ACC112 (cell line): ENCODE results near the gene PBX1.

ENCODE experiments used
- H2AFZ ChIP-seq: fragments of 200-600 bp; sonication (generic); one replicate; pipeline ENCODE4 v1.6.0; 2017; ENCODE audit warnings: antibody characterized with exemption, low read length; ENCODE audit not compliant: unreplicated experiment
- H3K27ac ChIP-seq: fragments of 200-600 bp; sonication (generic); 2 replicates; pipeline ENCODE4 v1.5.1; 2014; ENCODE audit warnings: low read depth, mild to moderate bottlenecking, antibody characterized with exemption, low read length, moderate library complexity
- H3K27me3 ChIP-seq: fragments of 200-600 bp; sonication (generic); 2 replicates; pipeline ENCODE4 v1.6.1; 2014; ENCODE audit warnings: mild to moderate bottlenecking, antibody characterized with exemption, low read length, moderate library complexity, mixed read lengths; ENCODE audit not compliant: insufficient read depth
- H3K36me3 ChIP-seq: fragments of 200-600 bp; sonication (generic); 2 replicates; pipeline ENCODE4 v1.6.1; 2016; ENCODE audit warnings: mild to moderate bottlenecking, antibody characterized with exemption, low read length, moderate library complexity, mixed read lengths; ENCODE audit not compliant: insufficient read depth
- H3K4me1 ChIP-seq: fragments of 200-600 bp; sonication (generic); one replicate; pipeline ENCODE4 v1.6.1; 2016; ENCODE audit warnings: low read length, mixed read lengths; ENCODE audit not compliant: insufficient read depth, unreplicated experiment, control insufficient read depth
- H3K4me3 ChIP-seq: fragments of 200-600 bp; sonication (generic); 2 replicates; pipeline ENCODE4 v1.5.1; 2014; ENCODE audit warnings: mild to moderate bottlenecking, low read depth, low read length
- H3K79me2 ChIP-seq: fragments of 200-600 bp; sonication (generic); one replicate; pipeline ENCODE4 v1.6.0; 2016; ENCODE audit warnings: low read length; ENCODE audit not compliant: control insufficient read depth, unreplicated experiment, insufficient read depth

PBX1 gene

GRCh38 chr1:164796916-164797315, 237.9 kb downstream of the PBX1 start:
- H3K4me3 ChIP-seq: no peak overlapping the region

GRCh38 chr1:164801246-164801731, 242.3 kb downstream of the PBX1 start:
- Histone ChIP-seq H3K79me2 (no peaks in the 10 kb centered on the region), H3K36me3 (peaks cover 4% of the 10 kb centered on the region; the same call in 1 of the 2 replicates), H3K4me1 (peaks cover 8% of the 10 kb centered on the region), H3K4me3 (no peak overlapping the region), H3K27ac (no peak overlapping the region), H3K27me3 (no peaks in the 10 kb centered on the region), H2AFZ (no peak overlapping the region)

More at GRCh38 chr1:164796916-164797315, 237.9 kb downstream of the PBX1 start:
- Histone ChIP-seq H3K27me3 (no peaks in the 10 kb centered on the region), H3K79me2 (no peaks in the 10 kb centered on the region), H3K36me3 (peaks cover 4% of the 10 kb centered on the region; the same call in 1 of the 2 replicates), H3K4me1 (peaks cover 11% of the 10 kb centered on the region), H3K27ac (no peak overlapping the region), H2AFZ (no peak overlapping the region)

- Histone ChIP-seq H3K4me1 (peaks cover 8% of the 10 kb centered on the region), H3K79me2 (no peaks in the 10 kb centered on the region), H3K36me3 (peaks cover 4% of the 10 kb centered on the region; the same call in 1 of the 2 replicates), H2AFZ (no peak overlapping the region), H3K27me3 (no peaks in the 10 kb centered on the region), H3K27ac (no peak overlapping the region), H3K4me3 (no peak overlapping the region)
These were observed 243.0 kb downstream of the PBX1 start for GRCh38 chr1:164801791-164802502.

GRCh38 chr1:164802529-164803282, 243.7 kb downstream of the PBX1 start:
- H3K79me2 ChIP-seq: no peaks in the 10 kb centered on the region
- H3K27me3 ChIP-seq: no peaks in the 10 kb centered on the region
- no peak overlapping the region for H3K27ac ChIP-seq
- H2AFZ ChIP-seq: no peak overlapping the region
- peaks cover 4% of the 10 kb centered on the region; the same call in 1 of the 2 replicates for H3K36me3 ChIP-seq
- no peak overlapping the region for H3K4me3 ChIP-seq
- H3K4me1 ChIP-seq: peaks cover 8% of the 10 kb centered on the region

- no peak overlapping the region for H3K4me3 ChIP-seq
- no peaks in the 10 kb centered on the region for H3K27me3 ChIP-seq
- H2AFZ ChIP-seq: no peak overlapping the region
- no peak overlapping the region for H3K27ac ChIP-seq
- peaks cover 10% of the 10 kb centered on the region for H3K36me3 ChIP-seq
- H3K79me2 ChIP-seq: no peaks in the 10 kb centered on the region
- H3K4me1 ChIP-seq: peaks cover 8% of the 10 kb centered on the region
These were observed 244.4 kb downstream of the PBX1 start for GRCh38 chr1:164803366-164803765.

GRCh38 chr1:164804366-164804765, 245.4 kb downstream of the PBX1 start:
- Histone ChIP-seq H2AFZ (no peak overlapping the region), H3K79me2 (no peaks in the 10 kb centered on the region), H3K4me1 (peaks cover 8% of the 10 kb centered on the region), H3K36me3 (peaks cover 12% of the 10 kb centered on the region), H3K27ac (no peak overlapping the region), H3K4me3 (no peak overlapping the region), H3K27me3 (no peaks in the 10 kb centered on the region)

GRCh38 chr1:164805399-164805798, 246.4 kb downstream of the PBX1 start:
- Histone ChIP-seq H2AFZ (no peak overlapping the region), H3K4me3 (no peak overlapping the region), H3K36me3 (peaks cover 8% of the 10 kb centered on the region), H3K4me1 (peaks cover 8% of the 10 kb centered on the region), H3K27ac (no peak overlapping the region), H3K27me3 (no peaks in the 10 kb centered on the region), H3K79me2 (no peaks in the 10 kb centered on the region)

- Histone ChIP-seq H3K27me3 (no peaks in the 10 kb centered on the region), H3K79me2 (no peaks in the 10 kb centered on the region), H3K4me3 (no peak overlapping the region), H2AFZ (no peak overlapping the region), H3K27ac (no peak overlapping the region), H3K36me3 (peaks cover 8% of the 10 kb centered on the region), H3K4me1 (peaks cover 8% of the 10 kb centered on the region)
These were observed 247.5 kb downstream of the PBX1 start for GRCh38 chr1:164806531-164806930.

- no peak overlapping the region for H2AFZ ChIP-seq
- no peaks in the 10 kb centered on the region for H3K4me1 ChIP-seq
- no peak overlapping the region for H3K27ac ChIP-seq
- H3K79me2 ChIP-seq: no peaks in the 10 kb centered on the region
- H3K27me3 ChIP-seq: no peaks in the 10 kb centered on the region
- no peaks in the 10 kb centered on the region for H3K36me3 ChIP-seq
- H3K4me3 ChIP-seq: no peak overlapping the region
These were observed 254.8 kb downstream of the PBX1 start for GRCh38 chr1:164813776-164814175.

GRCh38 chr1:164821648-164822047, 262.7 kb downstream of the PBX1 start:
- H3K4me1 ChIP-seq: no peaks in the 10 kb centered on the region
- H3K79me2 ChIP-seq: no peaks in the 10 kb centered on the region
- no peak overlapping the region for H3K4me3 ChIP-seq
- no peak overlapping the region for H3K27ac ChIP-seq
- H3K27me3 ChIP-seq: no peaks in the 10 kb centered on the region
- H3K36me3 ChIP-seq: peaks cover 7% of the 10 kb centered on the region; the same call in 1 of the 2 replicates
- H2AFZ ChIP-seq: no peak overlapping the region
